ENCODE measurements around the gene MYO18A. TPM values are rescaled to one million over a fixed set of nuclear protein-coding genes. Genes with fewer than 3 reads are reported as not detected.

Gene MYO18A
- total and polyA plus RNA-seq, 2 donors from 2014 or later, result 25.6 to 60.7 TPM

- TF ChIP-seq, protein P1, sequence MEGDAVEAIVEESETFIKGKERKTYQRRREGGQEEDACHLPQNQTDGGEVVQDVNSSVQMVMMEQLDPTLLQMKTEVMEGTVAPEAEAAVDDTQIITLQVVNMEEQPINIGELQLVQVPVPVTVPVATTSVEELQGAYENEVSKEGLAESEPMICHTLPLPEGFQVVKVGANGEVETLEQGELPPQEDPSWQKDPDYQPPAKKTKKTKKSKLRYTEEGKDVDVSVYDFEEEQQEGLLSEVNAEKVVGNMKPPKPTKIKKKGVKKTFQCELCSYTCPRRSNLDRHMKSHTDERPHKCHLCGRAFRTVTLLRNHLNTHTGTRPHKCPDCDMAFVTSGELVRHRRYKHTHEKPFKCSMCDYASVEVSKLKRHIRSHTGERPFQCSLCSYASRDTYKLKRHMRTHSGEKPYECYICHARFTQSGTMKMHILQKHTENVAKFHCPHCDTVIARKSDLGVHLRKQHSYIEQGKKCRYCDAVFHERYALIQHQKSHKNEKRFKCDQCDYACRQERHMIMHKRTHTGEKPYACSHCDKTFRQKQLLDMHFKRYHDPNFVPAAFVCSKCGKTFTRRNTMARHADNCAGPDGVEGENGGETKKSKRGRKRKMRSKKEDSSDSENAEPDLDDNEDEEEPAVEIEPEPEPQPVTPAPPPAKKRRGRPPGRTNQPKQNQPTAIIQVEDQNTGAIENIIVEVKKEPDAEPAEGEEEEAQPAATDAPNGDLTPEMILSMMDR (IDR thresholded peaks at IDR 0.05; ENCODE audit: borderline replicate concordance, extremely low read depth, insufficient read depth), result peak; percentile 90
- H3K36me3 ChIP-seq (ENCODE audit: control insufficient read depth in 2 of 3, insufficient read depth in 3 of 3, low read length in 3 of 3), result peaks cover 0 to 25% (median 5%) of the 10 kb centered on the region in 3 donors
- no peak overlapping the region for H3K9ac ChIP-seq (ENCODE audit: low read length in 3 of 3)
- DNase-seq (peak in 4 of 5 donors; percentile 72 to 86 (median 82)), FAIRE-seq (no peak)
- no peaks in the 10 kb centered on the region for H3K27me3 ChIP-seq (ENCODE audit: control insufficient read depth, insufficient read depth, low read length)
- intact Hi-C loops (cut with DNase I), result loop anchor here (5.0 kb wide), 1 partner anchor 145 kb away; no protein-coding TSS in a partner anchor
- no peak overlapping the region for H3K4me3 ChIP-seq (ENCODE audit: low read length in 3 of 3)
- peaks cover 0 to 19% (median 11%) of the 10 kb centered on the region in 3 donors for H3K4me1 ChIP-seq (ENCODE audit: control insufficient read depth in 2 of 3, insufficient read depth in 2 of 3, low read depth in 1 of 3, low read length in 3 of 3)
- H3K9me3 ChIP-seq (ENCODE audit: control insufficient read depth in 2 of 3, insufficient read depth in 1 of 3, low read length in 3 of 3), result no peaks in the 10 kb centered on the region
- peak overlapping the region in 1 of 2 donors; percentile 23 for H3K27ac ChIP-seq (ENCODE audit: low read depth in 2 of 2, low read length in 2 of 2)
Measured at GRCh38 chr17:29111816-29112499, 68.2 kb downstream of the MYO18A start.

- no peak overlapping the region for H3K4me3 ChIP-seq (ENCODE audit: low read length in 3 of 3)
- no peaks in the 10 kb centered on the region for H3K9me3 ChIP-seq (ENCODE audit: control insufficient read depth in 2 of 3, insufficient read depth in 1 of 3, low read length in 3 of 3)
- DNase-seq, result no peak
- H3K9ac ChIP-seq (ENCODE audit: low read length in 3 of 3), result no peak overlapping the region
- H3K27ac ChIP-seq (ENCODE audit: low read depth in 2 of 2, low read length in 2 of 2), result no peak overlapping the region
- H3K4me1 ChIP-seq (ENCODE audit: control insufficient read depth in 2 of 3, insufficient read depth in 2 of 3, low read depth in 1 of 3, low read length in 3 of 3), result peaks cover 0 to 20% (median 11%) of the 10 kb centered on the region in 3 donors
- TF ChIP-seq, protein P1 (IDR thresholded peaks at IDR 0.05; ENCODE audit: borderline replicate concordance, extremely low read depth, insufficient read depth), result no peak
- no peak for FAIRE-seq
- peaks cover 0 to 29% (median 5%) of the 10 kb centered on the region in 3 donors for H3K36me3 ChIP-seq (ENCODE audit: control insufficient read depth in 2 of 3, insufficient read depth in 3 of 3, low read length in 3 of 3)
- intact Hi-C loops (cut with DNase I), result loop anchor here (5.0 kb wide), 1 partner anchor 143 kb away; no protein-coding TSS in a partner anchor
- H3K27me3 ChIP-seq (ENCODE audit: control insufficient read depth, insufficient read depth, low read length), result no peaks in the 10 kb centered on the region
Measured at GRCh38 chr17:29110372-29110757, 69.8 kb downstream of the MYO18A start.

DNA sequence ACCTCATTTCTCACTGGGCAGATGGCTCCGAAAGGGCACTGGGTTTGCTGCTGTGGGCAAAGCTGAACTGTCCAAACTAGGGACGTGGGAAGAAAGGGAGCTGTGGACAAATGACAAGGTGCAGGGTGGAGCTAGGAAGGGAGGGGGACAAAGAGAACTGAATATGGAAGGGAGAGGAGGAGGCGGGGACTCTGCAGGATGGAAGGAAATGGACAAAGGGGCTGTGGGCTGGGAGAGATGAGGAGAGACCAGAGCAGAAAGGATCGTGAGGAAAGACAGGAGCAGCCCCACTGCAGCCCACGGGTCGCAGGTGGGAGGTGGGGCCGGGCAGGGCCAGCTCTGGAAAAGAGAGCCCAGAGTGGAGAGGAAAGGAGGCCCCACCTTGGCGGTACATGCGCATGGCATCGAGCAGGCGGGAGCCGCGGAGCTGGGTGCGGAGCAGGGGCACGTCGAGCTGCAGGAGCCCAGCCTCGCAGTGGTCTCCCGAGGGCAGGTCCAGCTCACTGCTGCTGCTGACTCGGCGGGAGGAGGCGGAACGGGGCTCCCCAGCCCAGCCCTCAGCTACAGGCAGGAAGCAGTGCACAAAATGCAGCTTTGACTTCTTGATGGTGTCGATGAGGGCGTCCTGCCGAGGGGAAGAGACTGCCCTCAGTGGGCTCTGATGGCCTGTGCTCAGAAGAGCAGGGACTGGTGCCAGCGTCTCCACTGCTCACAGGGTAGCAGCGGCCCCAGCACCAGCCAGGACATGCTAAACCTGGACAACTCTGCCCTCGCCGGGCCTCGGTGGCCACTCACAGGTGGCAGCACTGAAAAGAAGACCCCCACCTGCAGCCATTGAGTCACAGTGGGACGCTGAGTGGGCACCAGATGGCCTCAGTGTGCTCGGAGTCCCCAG is 70.5 kb downstream of the MYO18A start:
- Histone ChIP-seq H3K9me3 (ENCODE audit: control insufficient read depth in 2 of 3, insufficient read depth in 1 of 3, low read length in 3 of 3) (no peaks in the 10 kb centered on the region), H3K27ac (ENCODE audit: low read depth in 2 of 2, low read length in 2 of 2) (peak overlapping the region in 1 of 2 donors; percentile 91), H3K27me3 (ENCODE audit: control insufficient read depth, insufficient read depth, low read length) (no peaks in the 10 kb centered on the region), H3K4me3 (ENCODE audit: low read length in 3 of 3) (no peak overlapping the region), H3K36me3 (ENCODE audit: control insufficient read depth in 2 of 3, insufficient read depth in 3 of 3, low read length in 3 of 3) (peaks cover 0 to 29% (median 5%) of the 10 kb centered on the region in 3 donors), H3K4me1 (ENCODE audit: control insufficient read depth in 2 of 3, insufficient read depth in 2 of 3, low read depth in 1 of 3, low read length in 3 of 3) (peaks cover 0 to 20% (median 11%) of the 10 kb centered on the region in 3 donors), H3K9ac (ENCODE audit: low read length in 3 of 3) (no peak overlapping the region)
- intact Hi-C loops (cut with DNase I), result loop anchor here (5.0 kb wide), 1 partner anchor 142 kb away; no protein-coding TSS in a partner anchor
- TF ChIP-seq, protein P1 (IDR thresholded peaks at IDR 0.05; ENCODE audit: borderline replicate concordance, extremely low read depth, insufficient read depth), result no peak
- peak in 1 of 5 donors; percentile 74 for DNase-seq
- FAIRE-seq, result no peak

All from kidney (tissue), 14 donors.